ENCODE data around the gene LCOR. TPM values are rescaled to one million over a fixed set of nuclear protein-coding genes. Genes with fewer than 3 reads are reported as not detected.

Gene LCOR
- total and polyA plus RNA-seq, 4 donors, result 2.5 to 31.2 (median 14.5) TPM

GRCh38 chr10:96913906-96914305, 81.8 kb downstream of the LCOR start:
- Histone ChIP-seq H3K4me3 (ENCODE audit: low read depth in 1 of 3, low read length in 3 of 3) (no peak overlapping the region), H3K36me3 (ENCODE audit: control insufficient read depth in 4 of 4, insufficient read depth in 3 of 4, low read depth in 1 of 4, low read length in 3 of 4) (peaks cover 1 to 12% (median 6%) of the 10 kb centered on the region in 4 donors), H3K4me1 (ENCODE audit: control insufficient read depth in 4 of 4, insufficient read depth in 4 of 4, low read length in 3 of 4) (no peaks in the 10 kb centered on the region), H3K27me3 (ENCODE audit: control insufficient read depth in 4 of 4, insufficient read depth in 4 of 4, low read length in 3 of 4) (no peaks in the 10 kb centered on the region), H3K9ac (ENCODE audit: low read depth in 1 of 2, low read length in 2 of 2) (no peak overlapping the region), H3K9me3 (ENCODE audit: control insufficient read depth in 4 of 4, low read length in 3 of 4) (no peaks in the 10 kb centered on the region), H3K27ac (ENCODE audit: low read depth in 1 of 2, low read length in 2 of 2) (no peak overlapping the region)
- no peak for TF ChIP-seq TAF1 (conservative IDR thresholded peaks at IDR 0.05)
- no peak for TF ChIP-seq FOXA1 (IDR thresholded peaks at IDR 0.05)
- no peak for TF ChIP-seq CTCF (IDR thresholded peaks at IDR 0.05; ENCODE audit: low read depth, low read length, missing input control)
- no peak for TF ChIP-seq ATF3 (IDR thresholded peaks at IDR 0.05)
- TF ChIP-seq RAD21 (IDR thresholded peaks at IDR 0.05), result no peak
- no peak for TF ChIP-seq HNF4G (IDR thresholded peaks at IDR 0.05)
- TF ChIP-seq FOXA2 (IDR thresholded peaks at IDR 0.05), result no peak
- TF ChIP-seq YY1 (IDR thresholded peaks at IDR 0.05), result no peak
- no peak for TF ChIP-seq SP1 (IDR thresholded peaks at IDR 0.05)
- no peak for TF ChIP-seq HNF4A (conservative IDR thresholded peaks at IDR 0.05)
- no peak for TF ChIP-seq RXRA (IDR thresholded peaks at IDR 0.05)
- no peak for TF ChIP-seq REST (IDR thresholded peaks at IDR 0.05)
- no peak for TF ChIP-seq MAX (IDR thresholded peaks at IDR 0.05)
- no peak for TF ChIP-seq EGR1 (IDR thresholded peaks at IDR 0.05; ENCODE audit: low read depth in 2 of 2)
- TF ChIP-seq JUND (IDR thresholded peaks at IDR 0.05), result no peak
- TF ChIP-seq, protein P1, sequence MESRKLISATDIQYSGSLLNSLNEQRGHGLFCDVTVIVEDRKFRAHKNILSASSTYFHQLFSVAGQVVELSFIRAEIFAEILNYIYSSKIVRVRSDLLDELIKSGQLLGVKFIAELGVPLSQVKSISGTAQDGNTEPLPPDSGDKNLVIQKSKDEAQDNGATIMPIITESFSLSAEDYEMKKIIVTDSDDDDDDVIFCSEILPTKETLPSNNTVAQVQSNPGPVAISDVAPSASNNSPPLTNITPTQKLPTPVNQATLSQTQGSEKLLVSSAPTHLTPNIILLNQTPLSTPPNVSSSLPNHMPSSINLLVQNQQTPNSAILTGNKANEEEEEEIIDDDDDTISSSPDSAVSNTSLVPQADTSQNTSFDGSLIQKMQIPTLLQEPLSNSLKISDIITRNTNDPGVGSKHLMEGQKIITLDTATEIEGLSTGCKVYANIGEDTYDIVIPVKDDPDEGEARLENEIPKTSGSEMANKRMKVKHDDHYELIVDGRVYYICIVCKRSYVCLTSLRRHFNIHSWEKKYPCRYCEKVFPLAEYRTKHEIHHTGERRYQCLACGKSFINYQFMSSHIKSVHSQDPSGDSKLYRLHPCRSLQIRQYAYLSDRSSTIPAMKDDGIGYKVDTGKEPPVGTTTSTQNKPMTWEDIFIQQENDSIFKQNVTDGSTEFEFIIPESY (IDR thresholded peaks at IDR 0.05), result no peak
- TF ChIP-seq GABPA (IDR thresholded peaks at IDR 0.05 in 1 of 2, conservative IDR thresholded peaks at IDR 0.05 in 1 of 2), result no peak
- no peak for TF ChIP-seq NR2F2 (IDR thresholded peaks at IDR 0.05)
- DNase-seq (ENCODE audit: low spot score), result no peak
- WGBS, result 96% methylated on average over 5 of the region's 5 CpGs
